Heart left ventricle (tissue), 13 donors: ENCODE results near the gene FADS3.

ENCODE experiments used
- CTCF ChIP-seq, 12 donors: fragments of 200-600 bp; sonication (generic) in 4 of 12; IDR thresholded peaks; one replicate each; pipeline versions ENCODE4 v1.5.0 to v1.8.0; 2018 to 2022; ENCODE audit warnings: antibody characterized with exemption in 12 of 12, mild to moderate bottlenecking in 5 of 12
- POLR2A ChIP-seq, 2 donors: fragments of 450-650 bp; IDR thresholded peaks; one replicate each; pipeline ENCODE4 v1.6.1; 2017; ENCODE audit warnings: antibody characterized with exemption in 2 of 2, mild to moderate bottlenecking in 2 of 2, moderate library complexity in 2 of 2
- donor health status: ischemic (EF 13 %, LVEDD 7.1; RV severe dilation, severe dysfunction).
- donor health status: DM: no; HTN: yes; CAD: no.
- donor health status: DM: no; HTN: no; CAD: no.
- donor health status: ischemic (EF 25% LVEDD 6.9; RV normal size, moderate dysfunction).
- donor health status: ischemic (EF 25% LVEDD 5.7; RV mildly dilated, moderate dysfunction).
- donor health status: ischemic (EF 35%, LVEDD 5.7; RV mildly dilated, moderate dysfunction).
- donor health status: nonischemic (EF 11% LVEDD 7.7; RV severe dilation, severe dysfunction).
- donor health status: DM: yes; HTN: yes; CAD: no.
- donor health status: PGD.
- donor health status: ischemic (EF 29% LVEDD 5.4; RV normal size, mild dysfunction).
- donor health status: nonischemic (EF 23%, LVEDD 6.1; RV moderate dilation, normal function).

- no peak for TF ChIP-seq CTCF (IDR thresholded peaks at IDR 0.05)
- TF ChIP-seq POLR2A (IDR thresholded peaks at IDR 0.05) = no peak
Measured at GRCh38 chr11:61880031-61880430, 11.3 kb downstream of the FADS3 start.
